Neural cell (in vitro differentiated cells): ENCODE results near the gene G2E3. TPM values are rescaled to one million over a fixed set of nuclear protein-coding genes. Genes with fewer than 3 reads are reported as not detected.
"Not testable (repeated sequence)": the region's sequence is repeated elsewhere in the genome, so short reads cannot be mapped to it uniquely, and the experiment has no call there.

Experiments
- H2AFZ ChIP-seq: fragments of 200-600, 300-800 bp; sonication (generic), shearing (Covaris generic); 2 replicates; pipeline ENCODE4 v1.6.0; 2014; ENCODE audit warnings: low read depth, mild to moderate bottlenecking, antibody characterized with exemption, low read length, moderate library complexity
- H3F3A ChIP-seq: fragments of 200-600 bp; shearing (Covaris generic); 2 replicates; pipeline ENCODE4 v1.6.1; 2016; ENCODE audit warnings: mild to moderate bottlenecking, moderate library complexity, mixed read lengths, antibody characterized with exemption, low read length; ENCODE audit not compliant: insufficient read depth, poor library complexity, severe bottlenecking
- H3K27ac ChIP-seq: fragments of 200-600, 300-800 bp; sonication (generic), shearing (Covaris generic); 2 replicates; pipeline ENCODE4 v1.5.1; 2014; ENCODE audit warnings: mild to moderate bottlenecking, low read length, moderate library complexity
- H3K27me3 ChIP-seq: fragments of 300-800, 200-600 bp; sonication (generic), shearing (Covaris generic); 2 replicates; pipeline ENCODE4 v1.6.0; 2014; ENCODE audit warnings: mild to moderate bottlenecking, low read depth, low read length, moderate library complexity; ENCODE audit not compliant: insufficient read depth
- H3K36me3 ChIP-seq: fragments of 300-800, 200-600 bp; sonication (generic), shearing (Covaris generic); 2 replicates; pipeline ENCODE4 v1.5.1; 2014; ENCODE audit warnings: mild to moderate bottlenecking, antibody characterized with exemption, low read length, moderate library complexity; ENCODE audit not compliant: insufficient read depth
- H3K4me2 ChIP-seq: fragments of 300-800, 200-600 bp; sonication (generic), shearing (Covaris generic); 2 replicates; pipeline ENCODE4 v1.6.0; 2014; ENCODE audit warnings: mild to moderate bottlenecking, low read length
- H3K4me3 ChIP-seq: fragments of 300-800, 200-600 bp; sonication (generic), shearing (Covaris generic); 2 replicates; pipeline ENCODE4 v1.5.1; 2014; ENCODE audit warnings: mild to moderate bottlenecking, low read length, moderate library complexity
- H3K79me2 ChIP-seq: fragments of 200-600 bp; shearing (Covaris generic); replicated peaks from 2 replicates; pipeline ENCODE4 v1.6.0; 2014; ENCODE audit warnings: mild to moderate bottlenecking, low read length, moderate library complexity; ENCODE audit not compliant: insufficient read depth
- H3K9ac ChIP-seq: fragments of 300-800, 200-600 bp; sonication (generic), shearing (Covaris generic); 2 replicates; pipeline ENCODE4 v1.6.1; 2016; ENCODE audit warnings: mild to moderate bottlenecking, low read length, mixed read lengths
- H3K9me2 ChIP-seq: fragments of 200-600 bp; shearing (Covaris generic); 2 replicates; pipeline ENCODE4 v1.6.1; 2016; ENCODE audit warnings: mild to moderate bottlenecking, low read length, mixed read lengths; ENCODE audit not compliant: insufficient read depth
- H3K9me3 ChIP-seq: fragments of 200-600, 300-800 bp; sonication (generic), shearing (Covaris generic); 2 replicates; pipeline ENCODE4 v1.6.1; 2016; ENCODE audit warnings: mild to moderate bottlenecking, mixed run types, low read length, moderate library complexity, mixed read lengths
- H4K20me1 ChIP-seq: fragments of 200-600 bp; shearing (Covaris generic); 2 replicates; pipeline ENCODE4 v1.6.1; 2016; ENCODE audit warnings: mild to moderate bottlenecking, mixed run types; ENCODE audit not compliant: insufficient read depth
- CTCF ChIP-seq: fragments of 450-650 bp; IDR thresholded peaks from 2 replicates; pipeline ENCODE4 v1.5.1; 2014; ENCODE audit warnings: antibody characterized with exemption, mild to moderate bottlenecking, moderate library complexity; ENCODE audit not compliant: poor library complexity, severe bottlenecking
- EP300 ChIP-seq: fragments of 450-650 bp; conservative IDR thresholded peaks from 2 replicates; pipeline ENCODE4 v1.6.1; 2014; ENCODE audit warnings: antibody characterized with exemption, mild to moderate bottlenecking, moderate library complexity; ENCODE audit not compliant: poor library complexity, severe bottlenecking
- EZH2 ChIP-seq: fragments of 200-600, 300-800 bp; shearing (Covaris generic), sonication (generic); IDR thresholded peaks from 2 replicates; pipeline ENCODE4 v1.6.1; 2014; ENCODE audit warnings: antibody characterized with exemption, low read length, borderline replicate concordance, mild to moderate bottlenecking; ENCODE audit not compliant: insufficient read depth, poor library complexity, severe bottlenecking
- MXI1 ChIP-seq: fragments of 450-650 bp; conservative IDR thresholded peaks from 2 replicates; pipeline ENCODE4 v1.6.1; 2014; ENCODE audit warnings: antibody characterized with exemption, mild to moderate bottlenecking; ENCODE audit not compliant: poor library complexity, severe bottlenecking
- POLR2AphosphoS5 ChIP-seq: IDR thresholded peaks from 2 replicates; pipeline ENCODE4 v1.6.1; 2012
- RAD21 ChIP-seq: fragments of 450-650 bp; conservative IDR thresholded peaks from 2 replicates; pipeline ENCODE4 v1.6.1; 2014; ENCODE audit warnings: antibody characterized with exemption, mild to moderate bottlenecking, moderate library complexity
- REST ChIP-seq: IDR thresholded peaks from 2 replicates; pipeline ENCODE4 v1.6.1; 2012; ENCODE audit warnings: borderline replicate concordance
- SMC3 ChIP-seq: fragments of 450-650 bp; conservative IDR thresholded peaks from 2 replicates; pipeline ENCODE4 v1.6.1; 2014; ENCODE audit warnings: antibody characterized with exemption, mild to moderate bottlenecking, moderate library complexity; ENCODE audit not compliant: poor library complexity
- TAF1 ChIP-seq: IDR thresholded peaks from 2 replicates; pipeline ENCODE4 v1.6.1; 2012; ENCODE audit warnings: low read depth
- polyA plus RNA-seq: library from polyadenylated mRNA; depleted of rRNA; stranded (reverse); fragments of >200 nt; gene quantifications from 2 replicates; pipeline ENCODE4 v1.2.3, GENCODE V29; 2014

The G2E3 gene
- polyA plus RNA-seq, 1 donor from 2014 or later: 35.4 TPM

GRCh38 chr14:30576333-30576732 lies 17.4 kb downstream of the G2E3 start:
- not testable (repeated sequence) for H3K9ac ChIP-seq, H3F3A ChIP-seq, H4K20me1 ChIP-seq, H2AFZ ChIP-seq, H3K27me3 ChIP-seq, H3K36me3 ChIP-seq, H3K4me2 ChIP-seq, H3K9me3 ChIP-seq, H3K4me3 ChIP-seq, H3K27ac ChIP-seq, H3K9me2 ChIP-seq
- peaks cover 69% of the 10 kb centered on the region for H3K79me2 ChIP-seq

- no peak overlapping the region for H3K27ac ChIP-seq
- H2AFZ ChIP-seq: no peak overlapping the region
- no peaks in the 10 kb centered on the region for H4K20me1 ChIP-seq
- peaks cover 13% of the 10 kb centered on the region for H3K36me3 ChIP-seq
- no peaks in the 10 kb centered on the region for H3K27me3 ChIP-seq
- H3K4me2 ChIP-seq: no peak overlapping the region
- H3K79me2 ChIP-seq: peaks cover 65% of the 10 kb centered on the region
- no peaks in the 10 kb centered on the region for H3F3A ChIP-seq
- H3K4me3 ChIP-seq: no peak overlapping the region
- TF ChIP-seq RAD21 (no peak), SMC3 (no peak), CTCF (no peak), MXI1 (no peak), EP300 (no peak), TAF1 (no peak), REST (no peak), EZH2 (no peak), POLR2AphosphoS5 (no peak)
- no peaks in the 10 kb centered on the region for H3K9me2 ChIP-seq
- no peaks in the 10 kb centered on the region for H3K9me3 ChIP-seq
- no peak overlapping the region for H3K9ac ChIP-seq
These were observed 21.8 kb downstream of the G2E3 start for GRCh38 chr14:30580616-30581282.

GRCh38 chr14:30581283-30581625 lies 22.3 kb downstream of the G2E3 start:
- Histone ChIP-seq H3K9ac (no peak overlapping the region), H3K4me3 (no peak overlapping the region), H4K20me1 (no peaks in the 10 kb centered on the region)

More at GRCh38 chr14:30581283-30581625, 22.3 kb downstream of the G2E3 start:
- Histone ChIP-seq H3K36me3 (peaks cover 18% of the 10 kb centered on the region), H2AFZ (no peak overlapping the region), H3K4me2 (no peak overlapping the region), H3K27ac (no peak overlapping the region), H3K9me2 (no peaks in the 10 kb centered on the region), H3K9me3 (no peaks in the 10 kb centered on the region), H3F3A (no peaks in the 10 kb centered on the region), H3K27me3 (no peaks in the 10 kb centered on the region), H3K79me2 (peaks cover 70% of the 10 kb centered on the region)
- no peak for TF ChIP-seq REST
- TF ChIP-seq MXI1: no peak
- TF ChIP-seq EZH2: no peak
- TF ChIP-seq EP300: no peak
- TF ChIP-seq RAD21: no peak
- TF ChIP-seq CTCF: no peak
- TF ChIP-seq TAF1: no peak
- TF ChIP-seq POLR2AphosphoS5: no peak
- TF ChIP-seq SMC3: no peak
